Upper lobe of right lung (tissue), 1 donor: ENCODE measurements around the gene TRIM8. TPM values are rescaled to one million over a fixed set of nuclear protein-coding genes. Genes with fewer than 3 reads are reported as not detected.

ENCODE experiments used
- ATAC-seq: fragments of 200-7000 bp; cut with Tn5 transposase; one replicate; pipeline ENCODE4 v1.9.1; 2020; ENCODE audit warnings: mild to moderate bottlenecking, moderate library complexity
- DNase-seq: peaks from one replicate; pipeline ENCODE4 v3.0.0-alpha.2; 2020
- H3K27ac ChIP-seq: fragments of 200-600 bp; one replicate; pipeline ENCODE4 v1.8.0; 2022
- H3K27me3 ChIP-seq: fragments of 200-600 bp; one replicate; pipeline ENCODE4 v1.8.0; 2022; ENCODE audit warnings: mild to moderate bottlenecking
- H3K36me3 ChIP-seq: fragments of 200-600 bp; one replicate; pipeline ENCODE4 v1.8.0; 2022
- H3K4me1 ChIP-seq: fragments of 200-600 bp; one replicate; pipeline ENCODE4 v1.8.0; 2022
- H3K4me3 ChIP-seq: fragments of 200-600 bp; one replicate; pipeline ENCODE4 v1.8.0; 2022; ENCODE audit warnings: mild to moderate bottlenecking
- H3K9me3 ChIP-seq: fragments of 200-600 bp; one replicate; pipeline ENCODE4 v1.8.0; 2022
- CTCF ChIP-seq: fragments of 200-600 bp; IDR thresholded peaks from one replicate; pipeline ENCODE4 v1.8.0; 2022; ENCODE audit warnings: antibody characterized with exemption
- intact Hi-C: fragments of 100-400 bp; cut with DNase I; formaldehyde crosslinking; loops from one replicate; pipeline ENCODE4 v1.11.0; 2022
- total RNA-seq: library from RNA; stranded (reverse); fragmentation: NEBNext Ultra II Directional; extraction: Animal tissue kit (Norgen Biotek cat#: 25700); gene quantifications from one replicate; pipeline ENCODE4 v1.2.1, GENCODE V29; 2021
- donor health status: DM: no; HTN: yes; CAD: no; lungs with severe emphysema.

TRIM8 gene
- total RNA-seq, 1 donor from 2014 or later, result 146 TPM

GRCh38 chr10:102615361-102615760 is 28.9 kb upstream of the TRIM8 start:
- H3K36me3 ChIP-seq, result peaks cover 19% of the 10 kb centered on the region
- no peak for TF ChIP-seq CTCF
- H3K4me3 ChIP-seq, result no peak overlapping the region
- DNase-seq (no peak), ATAC-seq (peak; percentile 57)
- intact Hi-C loops, result no loop called here
- peak overlapping the region; percentile 24 for H3K27ac ChIP-seq
- no peaks in the 10 kb centered on the region for H3K27me3 ChIP-seq
- no peaks in the 10 kb centered on the region for H3K9me3 ChIP-seq
- peaks cover 48% of the 10 kb centered on the region for H3K4me1 ChIP-seq

- Histone ChIP-seq H3K27ac (peak overlapping the region; percentile 24), H3K4me1 (peaks cover 57% of the 10 kb centered on the region), H3K9me3 (no peaks in the 10 kb centered on the region), H3K36me3 (peaks cover 19% of the 10 kb centered on the region), H3K27me3 (no peaks in the 10 kb centered on the region), H3K4me3 (no peak overlapping the region)
- TF ChIP-seq CTCF, result no peak
- ATAC-seq, result peak; percentile 41
- intact Hi-C loops, result no loop called here
- no peak for DNase-seq
These were observed 28.1 kb upstream of the TRIM8 start for GRCh38 chr10:102616066-102616770.

- H3K36me3 ChIP-seq, result peaks cover 19% of the 10 kb centered on the region
- H3K9me3 ChIP-seq, result no peaks in the 10 kb centered on the region
- H3K27me3 ChIP-seq, result no peaks in the 10 kb centered on the region
- intact Hi-C loops, result no loop called here
- H3K4me1 ChIP-seq, result peaks cover 63% of the 10 kb centered on the region
- ATAC-seq, result no peak
- DNase-seq, result no peak
- H3K4me3 ChIP-seq, result no peak overlapping the region
- no peak overlapping the region for H3K27ac ChIP-seq
- no peak for TF ChIP-seq CTCF
These were observed 27.2 kb upstream of the TRIM8 start for GRCh38 chr10:102617041-102617440.

- ATAC-seq (no peak), DNase-seq (no peak)
- intact Hi-C loops, result no loop called here
- H3K27me3 ChIP-seq, result no peaks in the 10 kb centered on the region
- H3K36me3 ChIP-seq, result peaks cover 19% of the 10 kb centered on the region
- H3K4me1 ChIP-seq, result peaks cover 63% of the 10 kb centered on the region
- no peak for TF ChIP-seq CTCF
- H3K4me3 ChIP-seq, result no peak overlapping the region
- H3K9me3 ChIP-seq, result no peaks in the 10 kb centered on the region
- no peak overlapping the region for H3K27ac ChIP-seq
These were observed 26.5 kb upstream of the TRIM8 start for GRCh38 chr10:102617816-102618215.

- no peak overlapping the region for H3K4me3 ChIP-seq
- peaks cover 50% of the 10 kb centered on the region for H3K4me1 ChIP-seq
- DNase-seq, result no peak
These were observed 24.8 kb upstream of the TRIM8 start for GRCh38 chr10:102619281-102619981.

More at GRCh38 chr10:102619281-102619981, 24.8 kb upstream of the TRIM8 start:
- Histone ChIP-seq H3K27me3 (no peaks in the 10 kb centered on the region), H3K9me3 (no peaks in the 10 kb centered on the region), H3K27ac (peak overlapping the region; percentile 76), H3K36me3 (peaks cover 19% of the 10 kb centered on the region)
- TF ChIP-seq CTCF, result no peak
- intact Hi-C loops, result no loop called here
- no peak for ATAC-seq
